ENCODE measurements around the gene MGAT4B. TPM values are rescaled to one million over a fixed set of nuclear protein-coding genes. Genes with fewer than 3 reads are reported as not detected.

MGAT4B gene
- total RNA-seq, 1 experiment from 2014 or later, result 151 TPM

DNA sequence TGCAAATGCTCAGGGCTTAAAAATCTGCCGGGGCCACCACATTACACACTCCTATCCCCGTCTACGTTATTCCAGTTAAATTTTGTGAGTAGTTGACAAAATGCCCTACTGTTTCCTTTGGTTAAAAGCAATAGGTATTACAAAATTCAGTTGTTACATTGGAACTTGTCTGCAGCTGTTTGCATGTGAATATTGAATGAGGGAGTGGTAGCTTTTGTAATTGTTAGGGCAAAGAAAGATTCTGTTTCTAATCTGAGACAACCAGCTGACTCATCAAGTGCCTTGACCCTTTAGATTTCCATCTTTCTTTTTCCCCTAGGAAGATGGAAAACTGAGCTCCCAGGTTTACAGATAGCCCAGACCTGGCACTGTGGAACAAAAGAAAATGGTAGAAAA, 43.9 kb downstream of the MGAT4B start:
- ChIA-PET POLR2A (no interaction called here), CTCF (interaction anchor here (0.5 to 2.8 kb wide), 26 partner anchors 8 to 321 kb away, joined by 3 to 39 read pairs (median 4); partner anchors contain the start of genes CBY3, LTC4S and MAML1)
- Mint-ChIP-seq H3K27me3 (ENCODE audit: low read depth) (no peaks in the 10 kb centered on the region), H3K27ac (peak overlapping the region; percentile 91), H3K4me1 (peaks cover 41% of the 10 kb centered on the region), H3K9me3 (no peaks in the 10 kb centered on the region), H3K36me3 (peaks cover 22% of the 10 kb centered on the region), H3K4me3 (no peak overlapping the region)
- ATAC-seq (no peak), DNase-seq (ENCODE audit: low spot score) (no peak)
- TF ChIP-seq ZNF396 (CRISPR knock-in tag; IDR thresholded peaks at IDR 0.05; ENCODE audit: borderline replicate concordance) (no peak), SOX15 (CRISPR knock-in tag; IDR thresholded peaks at IDR 0.05) (no peak), E2F1 (CRISPR knock-in tag; IDR thresholded peaks at IDR 0.05) (no peak), ZNF281 (CRISPR knock-in tag; IDR thresholded peaks at IDR 0.05) (no peak), ESRRA (CRISPR knock-in tag; IDR thresholded peaks at IDR 0.05; ENCODE audit: borderline replicate concordance) (no peak), KAT7 (CRISPR knock-in tag; IDR thresholded peaks at IDR 0.05; ENCODE audit: borderline replicate concordance) (no peak), ZSCAN18 (CRISPR knock-in tag; IDR thresholded peaks at IDR 0.05) (no peak), TEAD1 (CRISPR knock-in tag; IDR thresholded peaks at IDR 0.05) (no peak), SMAD3 (CRISPR knock-in tag; IDR thresholded peaks at IDR 0.05; ENCODE audit: borderline replicate concordance) (no peak), RELA (CRISPR knock-in tag; IDR thresholded peaks at IDR 0.05; ENCODE audit: borderline replicate concordance) (no peak)
- TF ChIP-seq, protein P1, sequence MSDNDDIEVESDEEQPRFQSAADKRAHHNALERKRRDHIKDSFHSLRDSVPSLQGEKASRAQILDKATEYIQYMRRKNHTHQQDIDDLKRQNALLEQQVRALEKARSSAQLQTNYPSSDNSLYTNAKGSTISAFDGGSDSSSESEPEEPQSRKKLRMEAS (CRISPR knock-in tag; IDR thresholded peaks at IDR 0.05), result no peak
- TF ChIP-seq, protein P2, sequence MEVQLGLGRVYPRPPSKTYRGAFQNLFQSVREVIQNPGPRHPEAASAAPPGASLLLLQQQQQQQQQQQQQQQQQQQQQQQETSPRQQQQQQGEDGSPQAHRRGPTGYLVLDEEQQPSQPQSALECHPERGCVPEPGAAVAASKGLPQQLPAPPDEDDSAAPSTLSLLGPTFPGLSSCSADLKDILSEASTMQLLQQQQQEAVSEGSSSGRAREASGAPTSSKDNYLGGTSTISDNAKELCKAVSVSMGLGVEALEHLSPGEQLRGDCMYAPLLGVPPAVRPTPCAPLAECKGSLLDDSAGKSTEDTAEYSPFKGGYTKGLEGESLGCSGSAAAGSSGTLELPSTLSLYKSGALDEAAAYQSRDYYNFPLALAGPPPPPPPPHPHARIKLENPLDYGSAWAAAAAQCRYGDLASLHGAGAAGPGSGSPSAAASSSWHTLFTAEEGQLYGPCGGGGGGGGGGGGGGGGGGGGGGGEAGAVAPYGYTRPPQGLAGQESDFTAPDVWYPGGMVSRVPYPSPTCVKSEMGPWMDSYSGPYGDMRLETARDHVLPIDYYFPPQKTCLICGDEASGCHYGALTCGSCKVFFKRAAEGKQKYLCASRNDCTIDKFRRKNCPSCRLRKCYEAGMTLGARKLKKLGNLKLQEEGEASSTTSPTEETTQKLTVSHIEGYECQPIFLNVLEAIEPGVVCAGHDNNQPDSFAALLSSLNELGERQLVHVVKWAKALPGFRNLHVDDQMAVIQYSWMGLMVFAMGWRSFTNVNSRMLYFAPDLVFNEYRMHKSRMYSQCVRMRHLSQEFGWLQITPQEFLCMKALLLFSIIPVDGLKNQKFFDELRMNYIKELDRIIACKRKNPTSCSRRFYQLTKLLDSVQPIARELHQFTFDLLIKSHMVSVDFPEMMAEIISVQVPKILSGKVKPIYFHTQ (CRISPR knock-in tag; IDR thresholded peaks at IDR 0.05), result no peak

GRCh38 chr5:179762079-179762780, 44.4 kb downstream of the MGAT4B start:
- ChIA-PET POLR2A (no interaction called here), CTCF (interaction anchor here (0.5 to 2.8 kb wide), 22 partner anchors 8 to 321 kb away, joined by 3 to 39 read pairs (median 5); partner anchors contain the start of genes CBY3, LTC4S and MAML1)
- Mint-ChIP-seq H3K4me1 (peaks cover 41% of the 10 kb centered on the region), H3K27me3 (ENCODE audit: low read depth) (no peaks in the 10 kb centered on the region), H3K27ac (peak overlapping the region; percentile 91), H3K36me3 (peaks cover 18% of the 10 kb centered on the region), H3K4me3 (no peak overlapping the region), H3K9me3 (no peaks in the 10 kb centered on the region)
- DNase-seq (ENCODE audit: low spot score) (no peak), ATAC-seq (peak; percentile 47)
- TF ChIP-seq NR1H2 (CRISPR knock-in tag; IDR thresholded peaks at IDR 0.05) (no peak), NFE2L1 (CRISPR knock-in tag; IDR thresholded peaks at IDR 0.05) (no peak), SOX15 (CRISPR knock-in tag; IDR thresholded peaks at IDR 0.05) (no peak), SP1 (CRISPR knock-in tag; conservative IDR thresholded peaks at IDR 0.05) (no peak), KAT7 (CRISPR knock-in tag; IDR thresholded peaks at IDR 0.05; ENCODE audit: borderline replicate concordance) (no peak), ZNF219 (CRISPR knock-in tag; IDR thresholded peaks at IDR 0.05; ENCODE audit: borderline replicate concordance) (no peak), GRHL2 (CRISPR knock-in tag; IDR thresholded peaks at IDR 0.05; ENCODE audit: insufficient replicate concordance, severe bottlenecking) (no peak), NFYB (CRISPR knock-in tag; conservative IDR thresholded peaks at IDR 0.05; ENCODE audit: low read depth) (no peak), CREM (CRISPR knock-in tag; IDR thresholded peaks at IDR 0.05) (no peak)
- TF ChIP-seq, protein P2 (CRISPR knock-in tag; IDR thresholded peaks at IDR 0.05), result no peak

All from WTC11 (cell line).